ENCODE measurements around the gene BBOX1. TPM values are rescaled to one million over a fixed set of nuclear protein-coding genes. Genes with fewer than 3 reads are reported as not detected.
"Not testable (repeated sequence)": the region's sequence is repeated elsewhere in the genome, so short reads cannot be mapped to it uniquely, and the experiment has no call there.

BBOX1 gene
- total RNA-seq, 2 donors from 2014 or later = not detected

DNA sequence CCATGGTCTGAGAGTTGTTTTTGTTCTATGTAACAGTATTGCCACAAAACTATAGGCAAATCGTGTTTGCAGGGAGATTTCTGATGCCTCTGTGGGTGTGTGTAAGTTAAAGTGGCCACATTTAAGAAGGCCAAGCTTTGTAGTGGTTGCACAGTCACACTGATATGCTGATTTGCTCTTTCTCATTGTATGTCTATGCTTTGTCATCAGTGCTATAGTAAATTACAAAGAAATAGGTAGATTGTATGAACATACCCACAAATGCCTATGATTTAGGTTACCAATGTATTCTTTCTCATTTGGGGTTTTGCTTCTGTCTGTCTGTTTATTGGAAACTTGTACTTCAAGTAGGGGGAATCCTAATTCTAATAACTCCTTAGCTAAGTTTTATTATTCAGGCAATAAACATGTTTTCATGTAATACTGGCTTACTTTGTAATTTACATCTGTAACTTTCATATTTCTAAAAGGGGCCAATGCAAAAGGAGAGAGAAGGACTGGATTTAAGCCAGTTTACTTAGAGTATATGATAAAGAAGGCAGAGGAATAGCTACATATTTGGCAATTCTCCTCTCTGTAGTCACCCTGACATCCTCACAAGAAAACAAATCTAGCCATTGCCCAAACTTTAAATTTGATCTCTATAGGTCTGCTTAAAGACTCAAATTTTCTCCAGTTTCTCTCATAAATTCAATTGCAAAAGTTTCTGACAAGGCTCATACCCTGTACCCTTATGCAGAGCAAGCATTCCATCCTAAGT is 44.7 kb upstream of the BBOX1 start:
- DNase-seq = no peak
- Histone ChIP-seq H3K27ac (no peak overlapping the region), H3K36me3 (no peaks in the 10 kb centered on the region), H3K9me3 (no peaks in the 10 kb centered on the region), H3K9ac (ENCODE audit: low read depth in 2 of 2, low read length in 2 of 2) (no peak overlapping the region), H3K4me3 (no peak overlapping the region), H3K4me1 (no peaks in the 10 kb centered on the region), H3K27me3 (no peaks in the 10 kb centered on the region)
- intact Hi-C loops (cut with DNase I) = no loop called here
- TF ChIP-seq, protein P1, sequence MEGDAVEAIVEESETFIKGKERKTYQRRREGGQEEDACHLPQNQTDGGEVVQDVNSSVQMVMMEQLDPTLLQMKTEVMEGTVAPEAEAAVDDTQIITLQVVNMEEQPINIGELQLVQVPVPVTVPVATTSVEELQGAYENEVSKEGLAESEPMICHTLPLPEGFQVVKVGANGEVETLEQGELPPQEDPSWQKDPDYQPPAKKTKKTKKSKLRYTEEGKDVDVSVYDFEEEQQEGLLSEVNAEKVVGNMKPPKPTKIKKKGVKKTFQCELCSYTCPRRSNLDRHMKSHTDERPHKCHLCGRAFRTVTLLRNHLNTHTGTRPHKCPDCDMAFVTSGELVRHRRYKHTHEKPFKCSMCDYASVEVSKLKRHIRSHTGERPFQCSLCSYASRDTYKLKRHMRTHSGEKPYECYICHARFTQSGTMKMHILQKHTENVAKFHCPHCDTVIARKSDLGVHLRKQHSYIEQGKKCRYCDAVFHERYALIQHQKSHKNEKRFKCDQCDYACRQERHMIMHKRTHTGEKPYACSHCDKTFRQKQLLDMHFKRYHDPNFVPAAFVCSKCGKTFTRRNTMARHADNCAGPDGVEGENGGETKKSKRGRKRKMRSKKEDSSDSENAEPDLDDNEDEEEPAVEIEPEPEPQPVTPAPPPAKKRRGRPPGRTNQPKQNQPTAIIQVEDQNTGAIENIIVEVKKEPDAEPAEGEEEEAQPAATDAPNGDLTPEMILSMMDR (IDR thresholded peaks at IDR 0.05) = no peak

DNA sequence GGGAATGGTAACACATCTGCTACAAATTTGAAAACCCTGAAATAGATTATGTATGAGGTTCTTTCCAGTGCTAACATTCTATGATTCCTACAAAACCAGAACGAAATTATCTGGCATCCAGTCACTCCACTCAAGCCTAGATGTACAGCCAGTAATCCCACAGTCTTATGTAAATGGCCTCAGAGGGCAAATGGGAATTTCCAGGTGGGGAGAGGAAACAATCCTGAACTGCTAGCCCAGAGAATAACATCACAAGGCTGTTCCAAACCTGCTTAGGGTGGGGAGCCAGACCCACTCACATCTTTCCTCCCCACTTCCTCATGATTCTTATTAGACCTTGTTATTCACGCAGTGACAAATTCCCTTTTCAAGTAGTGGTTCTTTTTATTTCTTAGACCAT is 43.2 kb upstream of the BBOX1 start:
- Histone ChIP-seq H3K27me3 (no peaks in the 10 kb centered on the region), H3K4me1 (no peaks in the 10 kb centered on the region), H3K27ac (no peak overlapping the region), H3K4me3 (no peak overlapping the region), H3K36me3 (no peaks in the 10 kb centered on the region), H3K9me3 (no peaks in the 10 kb centered on the region), H3K9ac (ENCODE audit: low read depth in 2 of 2, low read length in 2 of 2) (no peak overlapping the region)
- DNase-seq = no peak
- TF ChIP-seq, protein P1 (IDR thresholded peaks at IDR 0.05) = no peak
- intact Hi-C loops (cut with DNase I) = no loop called here

DNA sequence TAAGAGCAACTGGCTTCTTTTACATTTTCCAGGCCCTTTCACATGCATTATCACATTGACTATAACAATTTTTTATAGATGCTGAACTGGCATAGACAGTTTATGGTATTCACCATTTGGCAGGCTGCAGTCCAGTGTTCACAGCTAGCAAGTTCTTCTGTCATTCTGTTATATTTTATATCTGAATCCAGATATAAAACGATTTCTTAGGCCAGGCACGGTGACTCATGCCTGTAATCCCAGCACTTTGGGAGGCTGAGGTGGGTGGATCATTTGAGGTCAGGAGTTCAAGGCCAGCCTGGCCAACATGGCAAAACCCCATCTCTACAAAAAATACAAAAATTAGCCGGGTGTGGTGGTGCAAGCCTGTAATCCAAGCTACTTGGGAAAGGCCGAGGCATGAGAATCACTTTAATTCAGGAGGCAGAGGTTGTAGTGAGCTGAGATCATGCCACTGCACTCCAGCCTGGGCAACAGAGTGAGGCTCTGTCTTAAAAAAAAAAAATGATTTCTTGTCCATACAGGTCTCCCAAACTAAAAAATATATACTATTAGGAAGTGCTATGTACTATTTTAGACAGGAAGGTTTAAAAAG is 39.4 kb upstream of the BBOX1 start:
- intact Hi-C loops (cut with DNase I); DNase-seq; H3K36me3 ChIP-seq; H3K27ac ChIP-seq; H3K27me3 ChIP-seq; H3K9me3 ChIP-seq; H3K4me1 ChIP-seq; H3K4me3 ChIP-seq; H3K9ac ChIP-seq (ENCODE audit: low read depth in 2 of 2, low read length in 2 of 2): not testable (repeated sequence)

DNA sequence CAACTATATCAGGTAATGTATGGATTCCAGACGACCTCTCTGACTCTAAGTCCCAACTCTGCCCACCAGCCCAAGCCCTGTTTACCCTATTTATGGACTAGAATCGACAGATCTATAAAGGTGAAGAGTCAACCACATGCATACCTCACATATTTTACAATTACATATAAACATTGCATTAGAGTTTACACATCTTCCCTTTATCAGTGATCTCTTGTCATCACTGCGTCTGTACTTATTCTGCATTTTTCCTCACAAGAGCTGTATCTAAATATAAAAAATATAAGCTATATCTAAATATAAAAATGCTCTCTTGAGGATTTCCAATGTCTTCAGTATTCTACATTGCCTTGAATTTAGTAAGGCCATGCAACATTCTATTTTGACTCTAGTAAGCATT is 38.2 kb upstream of the BBOX1 start:
- intact Hi-C loops (cut with DNase I) = no loop called here

DNA sequence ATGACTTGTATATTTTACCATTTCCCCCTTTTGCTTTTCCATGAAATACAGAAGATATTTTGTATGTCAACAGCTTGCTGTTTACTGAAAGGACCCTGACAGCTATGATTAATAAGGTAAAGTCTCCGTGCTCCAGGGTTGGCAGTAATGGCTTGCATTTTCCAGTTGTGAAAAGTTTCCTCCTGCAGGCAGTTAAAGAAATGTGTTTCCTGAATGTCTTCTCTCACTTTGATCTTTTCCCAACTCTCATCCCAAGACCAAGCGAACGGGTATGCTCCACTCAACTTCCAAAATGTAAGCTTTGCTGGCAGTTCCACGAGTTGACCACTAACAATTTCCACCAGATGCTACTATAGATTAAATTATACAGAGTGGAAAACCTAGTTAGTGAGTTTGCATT is 37.8 kb upstream of the BBOX1 start:
- H3K9ac ChIP-seq (ENCODE audit: low read depth in 2 of 2, low read length in 2 of 2) = no peak overlapping the region
- H3K9me3 ChIP-seq = no peaks in the 10 kb centered on the region
- H3K4me3 ChIP-seq = no peak overlapping the region
- no peaks in the 10 kb centered on the region for H3K27me3 ChIP-seq
- H3K27ac ChIP-seq = no peak overlapping the region
- intact Hi-C loops (cut with DNase I) = no loop called here
- no peaks in the 10 kb centered on the region for H3K4me1 ChIP-seq
- H3K36me3 ChIP-seq = no peaks in the 10 kb centered on the region
- no peak for DNase-seq
- TF ChIP-seq, protein P1 (IDR thresholded peaks at IDR 0.05) = no peak

More for the DNA sequence above, 38.2 kb upstream of the BBOX1 start:
- Histone ChIP-seq H3K27me3 (no peaks in the 10 kb centered on the region), H3K4me1 (no peaks in the 10 kb centered on the region), H3K9ac (ENCODE audit: low read depth in 2 of 2, low read length in 2 of 2) (no peak overlapping the region), H3K4me3 (no peak overlapping the region), H3K36me3 (no peaks in the 10 kb centered on the region), H3K27ac (no peak overlapping the region), H3K9me3 (no peaks in the 10 kb centered on the region)
- TF ChIP-seq, protein P1 (IDR thresholded peaks at IDR 0.05) = no peak
- no peak for DNase-seq

DNA sequence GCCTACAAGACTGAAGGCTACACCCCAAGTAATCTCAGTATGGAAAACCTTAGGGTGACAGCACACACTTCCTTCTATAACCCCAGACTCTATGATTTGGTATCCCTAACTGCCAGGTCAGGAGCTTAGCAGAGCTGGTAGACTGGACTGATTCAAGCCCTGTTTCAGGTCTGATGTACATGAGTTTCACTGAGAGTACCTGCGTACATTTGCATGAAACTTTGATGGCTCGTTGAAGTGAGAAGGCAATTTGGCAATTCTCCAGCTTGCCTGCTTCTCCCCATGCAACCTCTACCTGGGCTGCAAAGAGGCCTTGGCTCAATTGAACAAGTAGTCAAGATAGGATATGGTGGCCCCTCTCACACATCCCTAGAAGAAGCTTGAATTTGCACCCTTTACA is 36.5 kb upstream of the BBOX1 start:
- Histone ChIP-seq H3K36me3 (no peaks in the 10 kb centered on the region), H3K9me3 (no peaks in the 10 kb centered on the region), H3K27ac (no peak overlapping the region), H3K27me3 (no peaks in the 10 kb centered on the region), H3K4me1 (no peaks in the 10 kb centered on the region), H3K4me3 (no peak overlapping the region), H3K9ac (ENCODE audit: low read depth in 2 of 2, low read length in 2 of 2) (no peak overlapping the region)
- DNase-seq = no peak
- TF ChIP-seq, protein P1 (IDR thresholded peaks at IDR 0.05) = no peak
- intact Hi-C loops (cut with DNase I) = no loop called here

Data from colonic mucosa (tissue), 4 donors.